Mucosa of rectum (tissue), 2 donors: ENCODE data around the gene WNT1.

ENCODE experiments used
- H3K27ac ChIP-seq, 2 donors: one replicate each; pipeline ENCODE4 v1.7.0; 2013; ENCODE audit warnings: inconsistent platforms in 2 of 2, low read depth in 2 of 2, low read length in 2 of 2
- H3K27me3 ChIP-seq, 2 donors: one replicate each; pipeline ENCODE4 v1.7.0; 2013; ENCODE audit warnings: low read length in 2 of 2; ENCODE audit not compliant: control insufficient read depth in 2 of 2, insufficient read depth in 2 of 2
- H3K36me3 ChIP-seq, 2 donors: one replicate each; pipeline ENCODE4 v1.7.0; 2013; ENCODE audit warnings: low read length in 2 of 2; ENCODE audit not compliant: control insufficient read depth in 2 of 2, insufficient read depth in 2 of 2
- H3K4me1 ChIP-seq, 2 donors: one replicate each; pipeline ENCODE4 v1.7.0; 2013; ENCODE audit warnings: low read length in 2 of 2, mild to moderate bottlenecking in 1 of 2; ENCODE audit not compliant: control insufficient read depth in 2 of 2, insufficient read depth in 2 of 2
- H3K4me3 ChIP-seq, 2 donors: one replicate each; pipeline ENCODE4 v1.7.0; 2013; ENCODE audit warnings: low read length in 2 of 2
- H3K9ac ChIP-seq, 2 donors: one replicate each; pipeline ENCODE4 v1.7.0; 2013; ENCODE audit warnings: low read length in 2 of 2, low read depth in 1 of 2, mild to moderate bottlenecking in 1 of 2
- H3K9me3 ChIP-seq, 2 donors: one replicate each; pipeline ENCODE4 v1.7.0; 2013; ENCODE audit warnings: low read length in 2 of 2; ENCODE audit not compliant: control insufficient read depth in 2 of 2
- donor health status: healthy.
- donor health status: Normal muscosa, but diverticular disease.

The WNT1 gene

DNA sequence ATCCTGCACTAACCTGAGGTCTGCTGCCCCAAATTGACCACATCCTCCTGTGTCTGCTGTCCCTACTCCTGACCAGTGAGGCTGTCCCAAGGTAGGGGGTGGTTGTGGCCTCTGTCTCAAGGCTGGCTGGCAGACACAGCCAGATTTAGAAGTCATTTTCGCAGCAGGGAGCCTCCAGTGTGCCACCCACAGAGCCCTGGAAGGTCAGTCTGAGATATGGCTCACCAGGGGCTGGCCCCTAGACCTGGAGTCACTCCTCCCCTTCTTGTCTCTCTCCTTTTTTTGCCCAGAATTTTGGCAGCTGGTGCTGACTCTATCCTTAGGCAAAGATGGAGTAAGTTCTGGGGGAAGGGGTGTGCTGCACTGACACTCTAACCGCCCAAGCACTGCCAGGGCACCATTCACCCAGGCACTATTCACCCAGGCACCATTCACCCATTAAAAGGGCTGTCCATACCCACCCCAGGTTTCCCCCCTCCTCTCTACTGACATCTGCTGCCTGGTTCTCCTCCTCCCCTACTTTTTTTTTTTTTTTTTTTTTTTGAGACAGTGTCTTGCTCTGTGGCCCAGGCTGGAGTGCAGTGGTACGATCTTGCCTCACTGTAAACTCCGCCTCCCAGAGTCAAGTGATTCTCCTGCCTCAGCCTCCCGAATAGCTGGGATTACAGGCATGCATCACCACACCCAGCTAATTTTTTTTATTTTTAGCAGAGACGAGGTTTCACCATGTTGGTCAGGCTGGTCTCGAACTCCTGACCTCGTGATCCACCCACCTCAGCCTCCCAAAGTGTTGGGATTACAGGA is 13.3 kb downstream of the WNT1 start:
- no peak overlapping the region for H3K27ac ChIP-seq
- peaks cover 22 to 33% of the 10 kb centered on the region in 2 donors for H3K27me3 ChIP-seq
- no peaks in the 10 kb centered on the region for H3K4me1 ChIP-seq
- no peaks in the 10 kb centered on the region for H3K36me3 ChIP-seq
- H3K9ac ChIP-seq, result no peak overlapping the region
- no peaks in the 10 kb centered on the region for H3K9me3 ChIP-seq
- no peak overlapping the region for H3K4me3 ChIP-seq

- H3K9me3 ChIP-seq, result no peaks in the 10 kb centered on the region
- H3K27ac ChIP-seq, result no peak overlapping the region
- peaks cover 24 to 45% of the 10 kb centered on the region in 2 donors for H3K27me3 ChIP-seq
- peaks cover 17 to 19% of the 10 kb centered on the region in 2 donors for H3K4me1 ChIP-seq
- no peak overlapping the region for H3K4me3 ChIP-seq
- H3K36me3 ChIP-seq, result no peaks in the 10 kb centered on the region
- H3K9ac ChIP-seq, result no peak overlapping the region
Observed at GRCh38 chr12:48993787-48994186, 15.7 kb downstream of the WNT1 start.

DNA sequence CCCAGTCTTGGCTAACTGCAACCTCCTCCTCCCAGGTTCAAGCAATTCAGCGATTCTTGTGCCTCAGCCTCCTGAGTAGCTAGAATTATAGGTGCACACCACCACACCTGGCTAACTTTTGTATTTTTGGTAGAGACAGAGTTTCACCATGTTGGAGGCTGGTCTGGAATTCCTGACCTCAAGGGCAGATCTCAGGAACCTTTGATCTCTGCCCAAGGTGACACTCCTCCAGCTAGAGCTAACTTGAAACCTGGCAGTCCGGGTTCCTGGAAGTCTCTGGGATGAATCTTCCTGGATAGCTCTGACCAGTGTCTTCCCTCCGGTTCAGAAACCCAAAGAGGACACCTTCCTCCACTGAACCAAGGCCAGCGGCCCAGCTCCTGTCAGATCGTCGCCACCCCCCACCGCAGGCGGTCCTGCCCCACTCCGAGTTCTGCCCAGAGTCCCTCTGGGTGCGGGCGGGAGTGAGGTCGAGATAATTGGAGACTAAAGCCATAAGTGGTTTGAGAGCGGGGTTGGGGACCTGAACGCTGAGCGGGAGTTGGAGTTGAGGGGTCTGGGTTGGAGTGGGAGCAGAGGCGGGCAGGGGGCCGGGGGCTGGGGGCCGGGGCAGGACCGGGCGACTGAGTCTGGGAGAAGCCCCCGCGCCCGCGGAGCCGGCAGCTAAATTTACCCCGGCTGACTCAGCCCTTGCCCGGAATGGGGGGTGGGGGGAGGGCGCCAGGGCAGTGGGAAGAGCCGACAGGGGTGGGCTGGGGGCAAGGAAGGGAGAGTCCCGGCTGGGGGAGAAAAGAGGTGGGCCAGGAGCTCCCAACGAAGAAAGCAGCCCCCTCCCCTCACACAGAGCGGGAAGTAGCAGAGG is 16.3 kb downstream of the WNT1 start:
- H3K4me3 ChIP-seq, result no peak overlapping the region
- H3K9me3 ChIP-seq, result no peaks in the 10 kb centered on the region
- H3K36me3 ChIP-seq, result no peaks in the 10 kb centered on the region
- peaks cover 22 to 40% of the 10 kb centered on the region in 2 donors for H3K27me3 ChIP-seq
- H3K27ac ChIP-seq, result no peak overlapping the region
- H3K9ac ChIP-seq, result no peak overlapping the region
- peaks cover 19 to 23% of the 10 kb centered on the region in 2 donors for H3K4me1 ChIP-seq

DNA sequence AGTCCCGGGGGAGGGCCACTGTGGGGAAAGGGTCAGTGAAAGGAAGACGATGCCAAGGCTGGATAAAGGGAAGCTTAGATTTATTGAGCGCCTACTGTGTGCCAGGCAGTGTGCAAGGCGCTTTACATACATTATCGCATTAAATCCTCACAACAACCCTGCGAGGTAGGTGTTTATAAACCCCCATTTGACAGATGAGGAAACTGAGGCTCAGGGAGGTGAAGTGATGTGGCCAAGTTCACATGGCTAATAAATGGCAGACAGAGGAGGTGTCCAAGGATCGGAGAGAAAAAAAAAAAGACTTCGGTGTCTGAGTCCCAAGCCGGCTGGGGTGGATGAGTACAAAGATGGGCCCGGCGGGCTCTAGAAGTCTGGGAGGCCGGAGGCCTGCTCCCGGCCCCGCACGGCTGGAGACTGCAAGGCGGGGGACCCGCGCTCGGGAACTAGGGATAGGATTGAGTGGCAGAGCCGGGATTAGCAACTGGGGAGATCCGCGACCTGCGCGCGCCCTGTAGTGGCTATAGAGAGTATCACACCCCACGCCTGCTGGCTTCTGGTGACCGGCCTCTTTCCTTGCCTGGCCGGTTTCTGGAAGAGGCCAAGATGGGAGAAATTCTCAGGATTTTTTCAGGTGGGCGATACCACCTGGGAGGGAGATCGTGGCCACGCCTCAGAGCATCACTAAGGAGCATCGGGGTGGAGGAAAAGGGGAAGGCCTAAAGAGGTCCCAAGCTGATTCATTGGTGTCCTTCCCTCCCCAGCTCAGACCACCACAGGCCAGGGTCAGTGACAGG is 17.2 kb downstream of the WNT1 start:
- H3K4me3 ChIP-seq, result peak overlapping the region in 1 of 2 donors; percentile 7
- H3K9me3 ChIP-seq, result no peaks in the 10 kb centered on the region
- no peak overlapping the region for H3K9ac ChIP-seq
- H3K36me3 ChIP-seq, result no peaks in the 10 kb centered on the region
- peaks cover 27 to 30% of the 10 kb centered on the region in 2 donors for H3K4me1 ChIP-seq
- no peak overlapping the region for H3K27ac ChIP-seq
- peaks cover 30 to 44% of the 10 kb centered on the region in 2 donors for H3K27me3 ChIP-seq

- H3K27ac ChIP-seq, result no peak overlapping the region
- peaks cover 5 to 7% of the 10 kb centered on the region in 2 donors for H3K36me3 ChIP-seq
- H3K4me1 ChIP-seq, result peaks cover 27 to 30% of the 10 kb centered on the region in 2 donors
- H3K4me3 ChIP-seq, result peak overlapping the region; percentile 20 to 60
- H3K9ac ChIP-seq, result peak overlapping the region in 1 of 2 donors; percentile 35
- peaks cover 33 to 44% of the 10 kb centered on the region in 2 donors for H3K27me3 ChIP-seq
- no peaks in the 10 kb centered on the region for H3K9me3 ChIP-seq
Observed at GRCh38 chr12:48996794-48997718, 18.9 kb downstream of the WNT1 start.

DNA sequence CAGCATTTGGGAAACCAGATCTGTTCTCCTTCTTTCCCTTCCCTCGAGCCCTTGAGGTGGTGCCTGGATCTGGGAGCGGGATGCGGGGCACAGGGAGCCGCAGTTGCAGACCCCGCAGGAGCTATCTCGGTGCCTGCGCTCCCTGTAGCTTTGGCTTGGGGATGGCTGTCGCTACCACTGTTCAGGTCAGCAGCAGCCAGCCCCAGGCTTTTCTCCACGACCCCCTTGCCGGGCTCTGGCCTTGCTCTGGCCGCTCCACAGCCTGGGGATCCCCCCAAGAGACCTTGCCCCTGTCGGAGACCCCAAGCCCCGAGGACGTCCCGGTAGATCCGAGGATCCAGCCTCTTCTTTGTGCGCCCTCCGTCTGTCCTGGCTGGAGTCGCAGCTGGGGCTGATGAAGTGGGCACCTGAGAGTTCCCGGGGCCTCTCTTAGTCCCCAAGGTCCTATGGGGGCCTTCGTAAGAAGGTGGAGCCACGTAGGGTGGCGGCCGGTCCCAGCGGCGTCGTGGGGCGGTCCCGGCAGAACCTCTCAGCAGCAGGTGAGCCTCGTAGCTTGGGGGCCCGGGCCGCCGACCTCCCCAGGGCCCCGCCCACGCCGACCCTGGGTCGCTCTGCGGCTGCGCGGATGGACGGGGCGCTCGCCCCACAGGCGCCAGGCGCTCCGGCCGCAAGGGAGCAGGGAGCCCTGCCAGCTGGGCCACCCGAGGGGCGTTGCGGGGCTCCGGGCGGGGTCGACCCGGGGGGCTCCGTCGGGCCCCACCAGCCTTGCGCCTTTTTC is 19.8 kb downstream of the WNT1 start:
- Histone ChIP-seq H3K27ac (no peak overlapping the region), H3K27me3 (peaks cover 34 to 43% of the 10 kb centered on the region in 2 donors), H3K4me1 (peaks cover 27 to 30% of the 10 kb centered on the region in 2 donors), H3K36me3 (peaks cover 13% of the 10 kb centered on the region in 2 donors), H3K9ac (peak overlapping the region in 1 of 2 donors; percentile 35), H3K9me3 (no peaks in the 10 kb centered on the region), H3K4me3 (peak overlapping the region; percentile 31 to 60)

GRCh38 chr12:48998497-48999353 is 20.6 kb downstream of the WNT1 start:
- H3K4me3 ChIP-seq, result peak overlapping the region; percentile 52 to 60
- H3K4me1 ChIP-seq, result peaks cover 27 to 30% of the 10 kb centered on the region in 2 donors
- no peaks in the 10 kb centered on the region for H3K9me3 ChIP-seq
- H3K27ac ChIP-seq, result no peak overlapping the region
- H3K9ac ChIP-seq, result peak overlapping the region in 1 of 2 donors; percentile 9
- peaks cover 17 to 21% of the 10 kb centered on the region in 2 donors for H3K36me3 ChIP-seq
- peaks cover 30 to 39% of the 10 kb centered on the region in 2 donors for H3K27me3 ChIP-seq
